Cerebellar nuclear complex (tissue), 1 donor: ENCODE measurements around the gene ARHGAP33.

Experiments used
- DNase-seq, 2 experiments: peaks; one replicate each; lab custom pipeline; 2025; lab: John Stamatoyannopoulos, UW

Gene ARHGAP33, protein sequence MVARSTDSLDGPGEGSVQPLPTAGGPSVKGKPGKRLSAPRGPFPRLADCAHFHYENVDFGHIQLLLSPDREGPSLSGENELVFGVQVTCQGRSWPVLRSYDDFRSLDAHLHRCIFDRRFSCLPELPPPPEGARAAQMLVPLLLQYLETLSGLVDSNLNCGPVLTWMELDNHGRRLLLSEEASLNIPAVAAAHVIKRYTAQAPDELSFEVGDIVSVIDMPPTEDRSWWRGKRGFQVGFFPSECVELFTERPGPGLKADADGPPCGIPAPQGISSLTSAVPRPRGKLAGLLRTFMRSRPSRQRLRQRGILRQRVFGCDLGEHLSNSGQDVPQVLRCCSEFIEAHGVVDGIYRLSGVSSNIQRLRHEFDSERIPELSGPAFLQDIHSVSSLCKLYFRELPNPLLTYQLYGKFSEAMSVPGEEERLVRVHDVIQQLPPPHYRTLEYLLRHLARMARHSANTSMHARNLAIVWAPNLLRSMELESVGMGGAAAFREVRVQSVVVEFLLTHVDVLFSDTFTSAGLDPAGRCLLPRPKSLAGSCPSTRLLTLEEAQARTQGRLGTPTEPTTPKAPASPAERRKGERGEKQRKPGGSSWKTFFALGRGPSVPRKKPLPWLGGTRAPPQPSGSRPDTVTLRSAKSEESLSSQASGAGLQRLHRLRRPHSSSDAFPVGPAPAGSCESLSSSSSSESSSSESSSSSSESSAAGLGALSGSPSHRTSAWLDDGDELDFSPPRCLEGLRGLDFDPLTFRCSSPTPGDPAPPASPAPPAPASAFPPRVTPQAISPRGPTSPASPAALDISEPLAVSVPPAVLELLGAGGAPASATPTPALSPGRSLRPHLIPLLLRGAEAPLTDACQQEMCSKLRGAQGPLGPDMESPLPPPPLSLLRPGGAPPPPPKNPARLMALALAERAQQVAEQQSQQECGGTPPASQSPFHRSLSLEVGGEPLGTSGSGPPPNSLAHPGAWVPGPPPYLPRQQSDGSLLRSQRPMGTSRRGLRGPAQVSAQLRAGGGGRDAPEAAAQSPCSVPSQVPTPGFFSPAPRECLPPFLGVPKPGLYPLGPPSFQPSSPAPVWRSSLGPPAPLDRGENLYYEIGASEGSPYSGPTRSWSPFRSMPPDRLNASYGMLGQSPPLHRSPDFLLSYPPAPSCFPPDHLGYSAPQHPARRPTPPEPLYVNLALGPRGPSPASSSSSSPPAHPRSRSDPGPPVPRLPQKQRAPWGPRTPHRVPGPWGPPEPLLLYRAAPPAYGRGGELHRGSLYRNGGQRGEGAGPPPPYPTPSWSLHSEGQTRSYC

DNA sequence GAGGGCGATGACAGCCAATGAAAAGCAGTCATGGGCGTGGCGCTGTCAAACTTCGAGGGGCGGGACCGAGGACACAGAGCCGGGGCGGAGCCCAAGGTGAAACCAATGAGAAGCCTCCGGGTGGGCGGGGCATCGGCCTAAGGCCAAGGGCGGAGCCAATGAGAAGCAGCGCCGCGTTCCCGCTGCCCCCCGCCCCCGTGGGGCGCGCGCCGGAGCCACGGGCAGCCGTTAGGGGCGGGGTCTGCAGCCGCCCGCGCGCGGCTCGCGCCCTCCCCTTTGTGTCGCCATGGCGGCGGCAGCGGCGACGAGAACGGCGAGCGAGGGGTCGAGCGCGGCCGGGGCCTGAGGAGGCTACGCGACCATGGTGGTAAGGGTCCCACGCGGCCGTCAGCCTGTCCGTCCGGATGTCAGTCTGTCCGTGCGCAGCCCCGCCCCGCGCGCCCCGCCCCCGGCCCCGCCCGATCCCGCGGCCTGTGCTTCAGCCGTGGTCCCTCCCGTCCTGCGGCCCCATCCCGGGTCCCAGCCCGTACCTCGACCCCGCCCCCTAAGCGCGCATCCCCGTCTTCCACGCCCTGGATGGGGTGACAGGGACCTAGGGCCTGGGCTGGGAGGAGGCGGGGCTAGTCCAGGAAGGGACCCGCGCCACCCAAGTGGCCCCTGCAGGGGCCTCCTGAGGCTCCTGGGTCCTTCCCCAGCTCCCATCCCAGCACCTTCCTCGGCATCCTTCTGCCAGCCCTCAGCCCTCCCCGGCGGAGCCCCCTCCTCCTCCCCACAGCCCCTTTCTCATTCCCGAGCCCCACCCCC, at the start of gene ARHGAP33:
ARHGAP33 (plus strand) TSS at position 267 of the 804 bp plus-strand sequence; CDS start at position 362, 95 bp downstream.
- peak; percentile 86 to 95 for DNase-seq

DNA sequence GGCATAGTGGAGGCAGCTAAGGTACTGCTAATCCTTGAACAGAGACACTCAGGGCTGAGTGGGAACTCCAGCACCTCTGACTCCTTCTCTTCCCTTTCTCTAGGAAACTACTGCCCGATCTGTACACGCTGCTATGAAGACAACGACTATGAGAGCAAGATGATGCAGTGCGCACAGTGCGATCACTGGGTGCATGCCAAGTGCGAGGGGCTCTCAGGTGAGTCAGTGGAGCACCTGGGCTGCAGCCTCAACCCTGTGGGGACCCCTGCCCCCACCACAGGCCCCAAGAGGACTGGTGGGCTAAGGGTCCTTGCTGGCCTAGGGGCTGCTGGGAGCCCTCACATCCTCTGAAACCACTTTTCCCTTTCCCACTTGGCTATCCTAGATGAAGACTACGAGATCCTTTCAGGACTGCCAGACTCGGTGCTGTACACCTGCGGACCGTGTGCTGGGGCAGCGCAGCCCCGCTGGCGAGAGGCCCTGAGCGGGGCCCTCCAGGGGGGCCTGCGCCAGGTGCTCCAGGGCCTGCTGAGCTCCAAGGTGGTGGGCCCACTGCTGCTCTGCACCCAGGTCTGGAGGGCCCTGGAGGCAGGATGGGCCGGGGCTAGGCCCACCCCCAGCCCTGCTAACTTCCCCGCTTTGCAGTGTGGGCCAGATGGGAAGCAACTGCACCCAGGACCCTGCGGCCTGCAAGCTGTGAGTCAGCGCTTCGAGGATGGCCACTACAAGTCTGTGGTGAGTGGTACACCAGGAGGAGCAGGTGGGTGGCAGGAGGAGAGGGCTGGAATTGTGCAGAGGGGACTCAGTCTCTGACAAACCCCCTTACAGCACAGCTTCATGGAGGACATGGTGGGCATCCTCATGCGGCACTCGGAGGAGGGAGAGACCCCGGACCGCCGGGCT, 48.1 kb upstream of the ARHGAP33 start:
- DNase-seq: no peak

DNA sequence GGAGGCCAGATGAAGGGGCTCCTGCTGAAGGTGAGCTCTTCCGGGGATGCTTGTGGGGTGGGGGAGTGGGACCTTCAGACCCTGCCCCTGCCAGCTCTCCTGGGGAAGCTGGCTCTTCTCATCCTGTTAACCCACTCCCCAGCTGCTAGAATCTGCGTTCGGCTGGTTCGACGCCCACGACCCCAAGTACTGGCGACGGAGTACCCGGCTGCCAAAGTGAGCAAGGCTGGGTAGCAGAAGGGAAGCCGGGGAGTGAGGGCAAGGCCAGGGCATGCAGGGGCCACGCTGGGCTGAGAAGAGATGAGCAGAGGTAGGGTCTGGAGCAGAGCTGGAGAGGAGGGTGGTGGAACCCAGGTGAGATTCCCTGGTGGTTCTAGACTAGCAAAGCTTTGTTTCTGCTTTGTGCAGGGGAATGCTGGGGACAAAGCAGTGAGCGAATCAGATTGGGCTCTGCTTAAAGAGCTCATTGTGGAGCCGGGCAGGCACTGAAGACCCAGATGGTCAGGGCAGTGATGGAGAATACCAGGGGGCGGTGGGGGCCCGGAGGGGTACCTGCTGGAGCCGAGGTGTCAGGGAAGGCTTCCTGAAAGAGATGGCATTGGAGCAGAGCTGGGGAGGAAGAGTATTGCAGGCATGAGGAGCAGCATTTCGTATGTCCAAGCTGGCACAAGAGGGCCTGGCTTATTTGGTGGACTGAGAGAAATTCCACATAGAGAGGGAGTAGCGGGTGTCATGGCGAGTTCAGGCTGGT, 47.2 kb upstream of the ARHGAP33 start:
- DNase-seq: no peak

DNA sequence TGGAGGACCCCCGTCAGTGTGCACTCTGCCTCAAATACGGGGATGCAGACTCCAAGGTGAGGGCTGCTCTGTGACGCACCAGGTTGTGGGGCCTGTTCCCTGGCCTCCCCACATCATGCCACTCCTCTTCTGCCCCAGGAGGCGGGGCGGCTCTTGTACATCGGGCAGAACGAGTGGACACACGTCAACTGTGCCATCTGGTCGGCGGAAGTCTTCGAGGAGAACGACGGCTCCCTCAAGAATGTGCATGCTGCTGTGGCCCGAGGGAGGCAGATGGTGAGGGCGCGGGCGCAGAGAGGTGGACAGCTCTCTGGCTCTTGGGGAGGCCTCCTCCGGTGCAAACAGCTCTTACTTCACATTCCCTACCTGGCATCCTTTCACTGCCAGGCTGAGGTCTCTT, 46.3 kb upstream of the ARHGAP33 start:
- DNase-seq: no peak

DNA sequence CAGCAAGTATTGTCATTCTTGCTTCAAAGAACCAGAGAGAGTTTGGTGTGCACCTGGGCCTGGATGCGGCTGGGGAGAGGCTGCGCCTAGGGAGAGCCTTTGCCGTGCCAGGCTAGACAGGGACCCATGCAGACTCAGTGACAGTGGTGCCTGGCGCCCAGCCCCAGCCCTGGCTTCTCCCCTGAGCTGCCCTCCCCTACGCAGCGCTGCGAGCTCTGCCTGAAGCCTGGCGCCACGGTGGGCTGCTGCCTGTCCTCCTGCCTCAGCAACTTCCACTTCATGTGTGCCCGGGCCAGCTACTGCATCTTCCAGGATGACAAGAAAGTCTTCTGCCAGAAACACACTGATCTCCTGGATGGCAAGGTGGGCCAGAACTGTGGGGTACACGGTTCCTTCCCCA, 45.6 kb upstream of the ARHGAP33 start:
- DNase-seq: no peak

DNA sequence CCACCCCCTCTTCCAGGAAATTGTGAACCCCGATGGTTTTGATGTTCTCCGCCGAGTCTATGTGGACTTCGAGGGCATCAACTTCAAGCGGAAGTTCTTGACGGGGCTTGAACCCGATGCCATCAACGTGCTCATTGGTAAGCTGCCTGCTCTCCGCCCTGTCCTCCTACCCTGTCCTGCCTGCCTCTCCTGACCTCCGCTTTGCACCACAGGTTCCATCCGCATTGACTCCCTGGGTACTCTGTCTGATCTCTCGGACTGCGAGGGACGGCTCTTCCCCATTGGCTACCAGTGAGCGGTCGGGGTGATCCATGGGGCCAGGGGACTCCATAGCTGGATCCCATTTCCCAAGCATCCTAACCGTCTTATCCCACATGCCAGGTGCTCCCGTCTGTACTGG, 45.0 kb upstream of the ARHGAP33 start:
- DNase-seq: no peak

DNA sequence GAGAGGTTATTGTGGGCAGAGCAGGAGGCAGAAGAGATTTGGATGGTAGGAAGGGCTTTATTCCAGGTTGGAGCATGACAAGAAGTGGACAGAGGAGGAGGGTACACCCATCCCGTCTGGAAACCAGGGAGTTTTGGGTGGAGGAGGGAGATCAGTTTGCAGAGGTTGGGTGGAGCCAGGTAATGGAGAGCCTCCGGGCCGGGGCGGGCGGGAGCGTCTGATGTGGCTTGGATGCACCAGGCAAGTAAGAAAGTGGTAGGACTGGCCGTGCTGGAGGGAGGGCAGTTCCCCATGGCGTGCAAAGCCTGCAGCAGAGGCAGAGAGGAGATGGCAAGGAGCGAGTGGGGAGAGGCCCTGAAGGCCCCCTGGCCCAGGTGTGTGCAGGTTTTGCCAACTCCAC, 44.0 kb upstream of the ARHGAP33 start:
- DNase-seq: no peak

DNA sequence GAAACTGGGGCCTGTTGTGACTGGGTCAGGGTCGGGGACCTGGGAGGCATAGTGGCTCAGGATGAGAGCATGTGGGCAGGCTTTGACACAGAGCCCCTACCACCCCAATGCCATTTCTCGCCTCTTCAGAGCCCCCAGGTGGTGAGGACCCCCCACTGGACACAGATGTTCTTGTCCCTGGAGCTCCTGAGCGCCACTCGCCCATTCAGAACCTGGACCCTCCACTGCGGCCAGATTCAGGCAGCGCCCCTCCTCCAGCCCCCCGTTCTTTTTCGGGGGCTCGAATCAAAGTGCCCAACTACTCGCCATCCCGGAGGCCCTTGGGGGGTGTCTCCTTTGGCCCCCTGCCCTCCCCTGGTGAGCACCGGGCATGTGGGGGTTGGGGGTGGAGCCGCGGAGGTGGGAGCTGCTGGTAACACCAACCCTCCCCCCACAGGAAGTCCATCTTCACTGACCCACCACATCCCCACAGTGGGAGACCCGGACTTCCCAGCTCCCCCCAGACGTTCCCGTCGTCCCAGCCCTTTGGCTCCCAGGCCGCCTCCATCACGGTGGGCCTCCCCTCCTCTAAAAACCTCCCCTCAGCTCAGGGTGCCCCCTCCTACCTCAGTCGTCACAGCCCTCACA, 43.5 kb upstream of the ARHGAP33 start:
- DNase-seq: no peak

DNA sequence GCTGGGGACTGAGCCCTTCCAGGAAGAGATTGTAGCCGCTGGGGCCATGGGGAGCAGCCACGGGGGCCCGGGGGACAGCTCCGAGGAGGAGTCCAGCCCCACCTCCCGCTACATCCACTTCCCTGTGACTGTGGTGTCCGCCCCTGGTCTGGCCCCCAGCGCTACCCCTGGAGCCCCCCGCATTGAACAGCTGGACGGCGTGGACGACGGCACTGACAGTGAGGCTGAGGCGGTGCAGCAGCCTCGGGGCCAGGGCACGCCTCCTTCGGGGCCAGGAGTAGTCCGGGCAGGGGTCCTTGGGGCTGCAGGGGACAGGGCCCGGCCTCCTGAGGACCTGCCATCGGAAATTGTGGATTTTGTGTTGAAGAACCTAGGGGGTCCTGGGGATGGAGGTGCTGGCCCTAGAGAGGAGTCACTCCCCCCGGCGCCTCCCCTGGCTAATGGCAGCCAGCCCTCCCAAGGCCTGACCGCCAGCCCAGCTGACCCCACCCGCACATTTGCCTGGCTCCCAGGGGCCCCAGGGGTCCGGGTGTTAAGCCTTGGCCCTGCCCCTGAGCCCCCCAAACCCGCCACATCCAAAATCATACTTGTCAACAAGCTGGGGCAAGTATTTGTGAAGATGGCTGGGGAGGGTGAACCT, 42.7 kb upstream of the ARHGAP33 start:
- no peak for DNase-seq

DNA sequence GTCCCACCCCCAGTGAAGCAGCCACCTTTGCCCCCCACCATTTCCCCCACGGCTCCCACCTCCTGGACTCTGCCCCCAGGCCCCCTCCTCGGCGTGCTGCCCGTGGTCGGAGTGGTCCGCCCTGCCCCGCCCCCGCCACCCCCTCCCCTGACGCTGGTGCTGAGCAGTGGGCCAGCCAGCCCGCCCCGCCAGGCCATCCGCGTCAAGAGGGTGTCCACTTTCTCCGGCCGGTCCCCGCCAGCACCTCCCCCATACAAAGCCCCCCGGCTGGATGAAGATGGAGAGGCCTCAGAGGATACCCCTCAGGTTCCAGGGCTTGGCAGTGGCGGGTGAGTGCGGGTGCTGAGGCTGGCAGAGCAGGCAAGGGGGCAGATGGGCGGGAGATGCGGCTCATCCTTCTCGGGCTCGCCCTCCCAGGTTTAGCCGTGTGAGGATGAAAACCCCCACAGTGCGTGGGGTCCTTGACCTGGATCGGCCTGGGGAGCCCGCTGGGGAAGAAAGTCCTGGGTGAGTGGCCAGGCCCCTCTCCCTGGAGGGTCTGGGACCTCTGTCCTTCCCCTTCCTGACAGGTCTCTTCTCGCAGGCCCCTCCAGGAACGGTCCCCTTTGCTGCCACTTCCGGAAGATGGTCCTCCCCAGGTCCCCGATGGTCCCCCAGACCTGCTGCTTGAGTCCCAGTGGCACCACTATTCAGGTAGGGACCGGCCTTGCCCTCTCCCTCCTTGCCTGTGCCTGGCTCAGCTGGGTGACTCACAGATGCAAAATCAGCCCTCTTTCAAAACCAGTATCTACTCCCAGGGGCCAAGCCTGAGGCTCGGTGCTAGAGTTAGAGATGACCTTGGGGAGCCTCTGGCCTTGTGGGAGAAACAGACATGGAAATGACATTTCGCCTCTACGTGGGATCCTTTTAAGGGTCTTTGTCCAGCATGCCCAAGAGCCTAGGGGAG, 41.9 kb upstream of the ARHGAP33 start:
- no peak for DNase-seq

DNA sequence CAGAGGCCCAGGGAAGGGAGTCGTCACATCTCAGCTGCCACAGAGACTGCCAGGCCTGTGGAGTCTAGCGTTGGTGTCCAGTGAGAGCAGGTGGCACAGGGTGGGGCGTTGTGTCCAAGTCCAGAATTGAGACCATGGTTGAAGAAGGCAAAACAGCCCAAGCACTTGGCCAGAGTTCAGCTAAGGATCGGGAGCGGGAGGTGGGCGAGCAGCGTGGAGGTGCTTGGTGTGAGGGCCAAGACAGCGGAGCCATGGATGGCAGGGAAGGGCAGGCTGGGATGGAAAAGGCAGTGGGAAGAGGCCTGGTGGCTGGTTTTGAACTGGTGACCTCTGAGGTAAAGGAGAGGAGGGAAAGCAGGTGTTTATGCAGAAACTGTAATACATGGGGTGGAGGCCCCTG, 41.1 kb upstream of the ARHGAP33 start:
- DNase-seq: no peak

DNA sequence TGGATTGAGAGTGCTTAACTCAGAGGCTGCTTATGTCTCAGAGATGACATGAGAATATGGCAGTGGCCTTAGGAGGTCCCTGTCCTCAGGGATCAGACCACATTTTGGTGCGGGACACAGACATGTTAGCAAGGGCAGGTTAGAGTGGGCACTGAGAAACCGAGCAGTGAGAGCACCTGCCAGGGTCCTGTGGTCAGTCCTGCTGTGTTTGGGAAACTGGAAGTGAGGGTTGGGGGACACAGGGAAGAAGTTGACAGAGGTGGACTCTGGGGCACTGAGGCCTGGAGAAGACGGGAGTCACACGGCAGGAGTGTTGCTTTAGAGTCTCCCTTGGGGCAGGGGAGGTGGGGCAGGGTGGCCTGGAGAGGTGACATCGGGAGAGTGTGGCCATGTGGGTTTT, 40.5 kb upstream of the ARHGAP33 start:
- DNase-seq: no peak

DNA sequence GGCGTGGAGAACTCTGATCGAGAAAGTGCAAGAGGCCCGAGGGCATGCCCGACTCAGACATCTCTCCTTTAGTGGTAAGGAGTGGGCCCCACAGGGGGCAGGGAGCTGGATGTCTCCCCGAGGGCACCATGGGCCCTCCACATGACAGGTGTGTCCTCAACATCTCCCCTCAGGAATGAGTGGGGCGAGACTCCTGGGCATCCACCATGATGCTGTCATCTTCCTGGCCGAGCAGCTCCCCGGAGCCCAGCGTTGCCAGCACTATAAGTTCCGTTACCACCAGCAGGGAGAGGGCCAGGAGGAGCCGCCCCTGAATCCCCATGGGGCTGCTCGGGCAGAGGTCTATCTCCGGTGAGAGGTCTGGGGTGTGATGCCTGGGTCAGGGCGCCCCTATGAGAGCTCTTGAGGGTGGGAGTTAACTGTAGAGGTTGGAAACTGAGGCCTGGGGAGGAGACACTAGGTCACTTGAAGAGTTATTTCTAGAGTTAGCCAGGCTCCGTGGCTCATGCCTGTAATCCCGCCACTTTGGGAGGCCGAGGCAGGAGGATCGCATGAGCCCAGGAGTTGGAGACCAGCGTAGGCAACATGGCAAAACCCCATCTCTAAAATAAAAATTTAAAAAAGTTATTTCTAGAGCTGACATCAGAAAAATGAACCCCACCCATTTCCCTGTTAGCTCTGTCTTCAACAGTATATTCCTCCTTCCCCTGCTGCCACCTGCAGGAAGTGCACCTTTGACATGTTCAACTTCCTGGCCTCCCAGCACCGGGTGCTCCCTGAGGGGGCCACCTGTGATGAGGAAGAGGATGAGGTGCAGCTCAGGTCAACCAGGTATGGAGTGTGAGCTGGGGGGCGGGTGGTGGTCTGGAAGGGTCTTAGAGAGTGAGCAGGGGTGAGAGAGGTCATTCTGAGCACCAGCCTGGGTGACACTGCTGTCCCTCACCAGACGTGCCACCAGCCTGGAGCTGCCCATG, 38.2 kb upstream of the ARHGAP33 start:
- DNase-seq: no peak

DNA sequence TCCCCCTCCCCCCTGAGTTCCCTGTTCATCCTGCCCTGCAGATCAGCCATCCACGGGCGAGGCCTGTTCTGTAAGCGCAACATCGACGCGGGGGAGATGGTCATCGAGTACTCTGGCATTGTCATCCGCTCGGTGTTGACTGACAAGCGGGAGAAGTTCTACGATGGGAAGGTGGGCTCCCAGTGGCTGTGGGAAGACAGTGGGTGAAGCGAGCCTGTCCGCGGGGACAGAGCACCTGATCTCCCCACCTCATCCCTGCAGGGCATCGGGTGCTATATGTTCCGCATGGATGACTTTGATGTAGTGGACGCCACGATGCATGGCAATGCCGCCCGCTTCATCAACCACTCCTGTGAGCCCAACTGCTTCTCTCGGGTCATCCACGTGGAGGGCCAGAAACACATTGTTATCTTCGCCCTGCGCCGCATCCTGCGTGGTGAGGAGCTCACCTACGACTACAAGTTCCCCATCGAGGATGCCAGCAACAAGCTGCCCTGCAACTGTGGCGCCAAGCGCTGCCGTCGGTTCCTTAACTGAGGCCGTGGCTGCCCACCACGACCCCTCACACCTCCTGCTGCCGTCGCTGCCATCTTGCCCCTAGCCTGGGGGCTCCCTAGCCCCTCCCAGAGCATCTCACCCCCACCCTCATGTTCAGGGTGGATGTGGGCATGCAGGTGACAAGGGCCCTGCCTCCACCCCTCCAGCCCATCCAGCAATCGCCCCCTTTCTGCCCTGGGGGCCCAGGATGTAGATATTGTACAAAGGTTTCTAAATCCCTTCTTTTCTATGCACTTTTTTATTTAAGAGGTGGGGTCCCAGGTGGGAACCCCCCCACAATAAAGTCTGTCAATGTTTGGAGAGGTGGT, 37.1 kb upstream of the ARHGAP33 start:
- no peak for DNase-seq

DNA sequence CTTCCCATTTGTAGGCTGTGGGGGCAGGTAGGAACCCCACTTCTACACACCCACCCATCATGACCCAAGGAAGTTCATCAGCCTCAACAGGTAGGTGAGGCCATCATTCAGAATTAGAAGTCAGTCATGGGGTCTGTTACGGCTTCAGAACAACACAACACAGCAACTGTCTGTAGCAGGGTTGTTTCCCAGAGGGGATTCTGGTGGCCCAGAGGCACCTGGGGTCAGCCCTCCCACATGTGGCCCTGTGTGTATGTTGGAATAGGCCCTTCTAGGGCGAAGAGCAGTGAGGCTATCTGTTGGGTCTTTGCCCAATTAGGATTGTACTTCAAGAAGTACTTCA, 36.5 kb upstream of the ARHGAP33 start:
- DNase-seq: no peak
